Activated naive CD8-positive, alpha-beta T cell treated with anti-CD3 and anti-CD28 coated beads, Interleukin-2, amount 50 U/mL, for 16 hours (primary cell): Measurements from ENCODE around the gene PRKG1.

Experiments used
- DNase-seq: peaks from one replicate; pipeline ENCODE4 v3.0.0-alpha.2; 2020; ENCODE audit warnings: low read depth, low spot score

PRKG1 gene

DNA sequence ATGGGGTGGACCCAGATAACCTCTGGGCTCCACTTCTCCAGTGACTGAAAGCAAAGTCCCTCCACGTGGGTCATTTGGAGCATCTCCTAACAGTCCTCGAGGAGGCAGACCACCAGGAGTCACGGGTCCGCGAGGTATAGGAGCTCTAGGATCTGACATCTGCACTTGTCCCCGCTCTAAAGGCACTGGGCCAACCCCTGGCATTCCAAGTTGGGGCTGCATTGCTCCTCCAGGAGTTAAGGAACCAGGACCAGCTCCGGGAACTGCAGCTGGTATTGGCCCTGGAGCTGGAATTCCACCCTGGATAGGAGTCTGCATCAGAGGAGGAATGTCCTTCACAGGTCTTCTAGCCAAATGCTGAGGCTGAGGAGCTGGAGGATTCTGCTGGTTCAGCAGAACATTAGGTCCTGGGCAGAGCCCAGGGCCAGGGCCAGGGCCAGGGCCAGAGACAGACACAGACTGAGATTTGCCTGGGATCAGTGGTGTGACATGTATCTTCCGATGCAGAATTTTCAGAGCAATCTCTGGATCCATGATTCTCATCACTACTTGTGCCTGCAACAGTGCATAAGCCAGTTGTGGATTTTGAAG lies 624.3 kb downstream of the PRKG1 start:
- no peak for DNase-seq

DNA sequence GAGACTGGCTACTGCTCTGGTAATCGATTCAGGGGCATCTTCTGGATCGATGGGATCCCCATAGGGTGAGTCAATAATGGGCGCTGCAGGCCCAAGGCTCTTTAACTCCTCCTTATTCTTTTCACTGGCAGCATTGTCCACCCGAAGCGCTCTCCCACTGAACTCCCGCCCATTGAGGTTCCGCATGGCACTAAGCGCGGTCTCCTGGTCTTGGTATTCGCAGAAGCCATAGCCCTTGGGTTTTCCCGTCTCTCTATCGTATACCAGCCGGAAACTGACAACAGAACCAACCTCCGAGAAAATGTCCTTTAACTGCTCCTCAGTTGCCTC lies 624.8 kb downstream of the PRKG1 start:
- no peak for DNase-seq

DNA sequence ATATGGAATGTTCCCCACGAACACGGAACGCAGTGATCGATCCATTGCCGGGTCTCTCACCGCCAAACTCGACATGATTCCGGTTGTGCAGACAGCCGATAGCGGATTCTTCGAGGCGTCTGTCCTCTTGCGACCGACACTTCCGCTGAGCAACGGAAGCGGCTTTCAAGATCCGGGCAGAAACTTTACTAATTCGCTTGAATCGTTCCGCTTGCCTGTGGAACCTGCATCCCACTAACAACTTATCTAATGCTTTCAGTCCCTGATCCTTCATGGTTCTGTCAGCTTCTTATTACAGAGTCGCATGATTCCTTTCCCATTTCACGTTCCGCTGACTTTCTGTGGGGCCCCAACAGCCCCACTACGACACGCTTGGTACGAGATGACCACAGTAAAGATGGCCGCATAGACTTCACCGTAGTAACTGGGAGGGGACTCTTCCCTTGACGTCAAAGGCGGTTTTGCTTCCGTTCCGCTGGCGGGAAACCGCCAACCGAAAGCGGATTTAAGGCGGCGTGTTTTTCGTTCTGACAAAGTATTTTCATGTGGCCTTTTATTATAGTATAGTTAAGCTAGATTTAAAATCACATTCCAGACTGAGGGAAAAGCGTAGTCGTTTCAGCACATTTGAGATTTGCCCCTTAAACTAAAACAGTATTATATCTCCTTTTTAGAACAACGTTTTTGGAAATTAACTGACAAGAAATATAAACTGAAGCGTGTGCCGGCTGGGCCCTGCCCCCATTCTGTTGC lies 625.4 kb downstream of the PRKG1 start, which contains the start of gene CSTF2T:
Gene CSTF2T, minus strand, starts transcription at position 121 of the 753 bp plus-strand sequence. Its CDS starts 46 bp downstream, at position 75.
- peak; percentile 70 for DNase-seq

DNA sequence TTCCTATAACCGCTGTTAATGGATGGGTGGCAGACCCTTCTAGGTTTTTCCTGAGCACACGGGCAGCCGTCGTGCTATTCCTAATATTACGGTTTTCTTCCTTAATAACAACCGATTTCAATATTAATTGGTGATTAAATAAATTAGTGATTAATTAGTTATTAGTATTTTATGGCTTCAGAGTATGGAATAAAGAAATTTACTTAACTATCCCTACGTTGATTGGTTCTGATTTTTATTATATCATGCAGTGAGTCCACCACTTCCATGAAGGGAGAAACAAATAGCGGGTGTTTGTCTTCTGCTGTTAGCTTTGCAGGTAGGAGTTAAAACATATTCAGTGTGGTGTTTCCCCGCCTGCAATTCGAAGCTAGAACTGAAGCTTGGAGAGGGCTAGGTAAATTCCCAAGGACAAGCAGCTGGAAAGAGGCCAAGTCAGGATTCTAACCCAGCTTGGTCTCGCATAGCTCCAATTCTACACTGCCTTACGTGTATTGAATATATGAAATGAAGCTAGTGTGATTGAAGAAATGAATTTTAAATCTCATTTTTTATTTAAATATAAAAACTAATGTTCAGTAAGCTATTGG lies 626.0 kb downstream of the PRKG1 start:
- DNase-seq = no peak

DNA sequence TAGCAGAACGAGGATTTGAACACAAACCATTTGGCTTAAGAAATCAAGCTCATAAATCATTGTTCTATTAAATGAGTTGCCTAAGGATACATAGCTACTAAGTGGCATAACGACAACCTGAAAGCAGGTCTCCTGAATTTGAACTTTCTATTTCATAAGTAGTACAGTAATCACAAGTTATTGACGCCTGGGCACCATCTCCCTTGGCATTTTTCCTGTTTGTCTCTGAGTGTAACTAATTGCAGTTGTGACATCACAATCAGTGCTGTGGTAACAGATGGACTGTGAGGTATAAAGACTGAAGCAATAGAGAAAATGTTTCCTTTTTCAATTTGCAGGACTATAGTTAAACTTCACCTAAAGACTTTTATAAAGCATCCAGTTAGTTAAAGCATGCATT lies 631.5 kb downstream of the PRKG1 start:
- no peak for DNase-seq

DNA sequence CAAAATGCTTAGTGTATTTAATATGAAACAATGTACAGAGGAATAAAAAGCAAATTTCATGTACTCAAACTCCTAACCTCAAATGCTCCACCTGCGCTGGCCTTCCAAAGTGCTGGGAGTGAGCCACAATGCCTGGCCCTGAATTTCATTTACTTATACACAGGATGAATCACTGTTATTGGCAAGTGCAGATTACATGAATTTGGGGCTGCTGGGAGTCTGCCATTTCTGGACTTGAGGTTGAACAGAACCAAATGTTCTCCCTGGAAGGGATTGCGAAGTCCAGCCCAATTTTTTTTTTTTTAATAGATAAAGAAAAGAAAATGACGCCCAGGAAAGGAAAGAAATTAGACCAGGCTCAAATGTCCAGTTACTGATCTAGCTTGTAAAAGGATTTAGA lies 631.9 kb downstream of the PRKG1 start:
- DNase-seq = no peak

DNA sequence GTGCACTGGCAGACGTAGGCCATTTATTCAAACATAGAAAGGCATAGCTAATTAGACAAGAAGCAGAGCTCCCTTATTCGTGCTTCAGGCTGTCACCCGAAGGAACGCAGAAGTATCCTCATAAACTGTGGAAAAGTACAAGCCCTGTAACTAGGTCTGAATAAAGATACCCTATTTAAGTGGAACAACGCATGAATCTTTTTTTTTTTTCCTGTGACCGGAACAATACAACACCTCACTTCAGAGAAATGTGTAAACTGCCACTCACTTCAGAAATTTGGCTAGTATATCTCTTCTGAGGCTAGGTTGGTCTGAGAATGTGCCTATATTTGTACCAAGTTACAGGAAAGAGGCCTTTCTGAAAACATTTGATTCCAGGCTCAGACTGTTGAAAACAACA lies 633.1 kb downstream of the PRKG1 start:
- DNase-seq = no peak

DNA sequence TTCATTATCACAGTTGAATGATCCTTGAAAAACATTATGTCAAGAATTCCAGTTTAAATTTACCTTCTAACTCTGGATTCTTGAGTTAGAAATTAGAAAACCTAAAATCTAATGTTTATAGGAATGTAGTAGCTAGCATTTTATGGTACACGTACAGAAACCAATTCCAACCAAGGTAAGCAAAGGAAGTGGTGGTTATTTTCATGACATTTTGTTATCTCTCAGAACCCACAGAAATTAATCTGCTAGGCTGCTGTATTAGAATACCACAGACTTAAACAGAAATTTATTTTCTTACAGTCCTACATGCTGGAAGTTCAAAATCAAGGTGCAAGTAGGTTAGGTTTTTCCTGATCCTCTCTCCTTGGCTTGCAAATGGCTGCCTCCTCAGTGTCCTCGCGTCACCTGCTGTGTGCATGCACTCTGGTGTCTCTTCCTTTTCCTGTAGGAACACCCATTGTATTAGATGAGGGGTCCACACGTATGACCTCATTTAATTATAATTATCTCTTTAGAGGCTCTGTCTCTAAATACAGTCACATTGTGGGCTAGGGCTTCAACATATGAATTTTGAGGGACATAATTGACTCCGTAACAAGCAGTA lies 633.6 kb downstream of the PRKG1 start:
- no peak for DNase-seq

DNA sequence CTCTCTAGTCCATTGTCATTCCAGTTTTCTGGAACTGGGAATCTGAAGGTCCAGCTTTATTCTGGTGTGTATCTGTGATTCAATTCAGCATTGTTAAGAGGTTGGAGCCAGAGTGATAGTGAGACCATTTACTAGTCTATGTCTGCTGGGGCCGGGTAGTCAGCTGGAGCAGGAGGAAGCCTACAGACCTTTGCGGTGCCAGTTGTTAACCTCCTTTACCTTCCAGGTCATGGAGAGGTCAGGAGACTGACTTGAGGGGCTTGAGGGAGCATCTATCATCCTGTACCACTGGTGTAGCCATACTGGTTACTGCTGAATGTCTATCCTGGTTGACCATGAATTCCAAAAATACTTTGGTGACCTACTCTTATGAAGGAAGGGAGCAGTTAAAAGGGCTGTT lies 634.3 kb downstream of the PRKG1 start:
- DNase-seq = no peak

DNA sequence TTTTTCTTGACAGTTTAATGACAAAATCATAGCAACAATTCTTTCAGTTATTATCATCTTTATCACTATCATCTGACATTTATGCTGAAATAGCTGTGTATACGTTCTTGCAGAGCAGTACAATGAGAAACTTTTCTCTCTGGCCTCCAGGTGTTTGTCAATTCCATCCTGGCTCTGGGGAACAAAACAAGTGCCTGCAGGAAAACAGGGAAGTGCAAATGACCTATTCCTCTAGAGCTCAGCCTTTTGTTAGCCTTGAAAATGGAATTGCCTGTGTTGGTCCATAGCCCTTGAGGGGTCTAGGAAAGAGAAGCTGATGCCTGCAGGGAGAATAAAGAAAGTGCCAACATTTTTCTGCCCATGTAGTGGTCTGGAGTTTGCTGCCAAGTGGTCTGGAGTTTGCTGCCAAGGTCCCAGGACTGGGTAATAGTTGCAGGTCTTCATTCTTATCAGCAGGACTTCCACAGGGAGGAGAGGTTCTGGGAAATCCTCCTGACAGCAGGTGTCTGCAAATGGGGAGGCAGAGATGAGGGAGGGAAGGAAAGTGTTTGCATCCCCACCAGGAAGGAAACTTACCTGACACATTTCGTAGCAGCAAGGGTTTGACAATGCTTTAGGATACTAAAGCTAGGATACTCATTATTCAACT lies 635.2 kb downstream of the PRKG1 start:
- no peak for DNase-seq

DNA sequence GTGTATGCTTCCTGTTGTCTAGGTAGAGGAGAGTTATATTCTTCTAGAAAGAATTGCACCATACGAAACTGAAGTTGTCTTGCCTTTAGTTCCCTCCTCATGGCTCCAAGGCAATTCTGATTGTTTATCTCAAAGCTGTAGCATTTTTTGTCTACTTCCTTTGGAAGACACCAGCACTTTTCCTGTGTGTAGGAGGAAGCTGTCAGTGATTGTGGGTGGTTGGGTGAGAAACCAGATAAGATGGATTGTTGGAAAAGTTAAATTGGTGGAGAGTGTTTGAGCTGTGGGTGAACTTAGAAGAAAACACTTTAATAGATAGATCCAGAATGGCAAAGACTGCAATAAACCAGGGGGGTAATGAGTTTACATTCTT lies 637.2 kb downstream of the PRKG1 start:
- no peak for DNase-seq

DNA sequence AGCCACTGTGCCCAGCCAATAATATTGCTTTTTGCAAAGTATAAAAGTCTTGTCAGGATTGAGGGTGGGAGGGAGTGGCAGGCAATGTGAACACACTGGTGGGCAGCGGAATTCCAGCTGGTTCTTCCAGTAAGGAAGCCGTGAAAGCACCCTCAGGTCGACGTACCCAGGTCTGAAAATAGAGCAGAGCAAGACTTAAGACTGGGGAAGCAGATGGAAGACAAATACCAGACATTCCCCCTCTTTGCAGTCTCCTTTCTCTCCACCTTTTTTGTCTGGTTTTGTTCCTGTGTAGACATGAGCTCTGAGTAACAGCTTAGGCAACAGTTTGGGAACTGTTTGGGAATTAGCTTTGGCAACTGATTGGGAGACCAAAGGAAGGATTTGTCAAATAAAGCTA lies 642.7 kb downstream of the PRKG1 start:
- DNase-seq = no peak

DNA sequence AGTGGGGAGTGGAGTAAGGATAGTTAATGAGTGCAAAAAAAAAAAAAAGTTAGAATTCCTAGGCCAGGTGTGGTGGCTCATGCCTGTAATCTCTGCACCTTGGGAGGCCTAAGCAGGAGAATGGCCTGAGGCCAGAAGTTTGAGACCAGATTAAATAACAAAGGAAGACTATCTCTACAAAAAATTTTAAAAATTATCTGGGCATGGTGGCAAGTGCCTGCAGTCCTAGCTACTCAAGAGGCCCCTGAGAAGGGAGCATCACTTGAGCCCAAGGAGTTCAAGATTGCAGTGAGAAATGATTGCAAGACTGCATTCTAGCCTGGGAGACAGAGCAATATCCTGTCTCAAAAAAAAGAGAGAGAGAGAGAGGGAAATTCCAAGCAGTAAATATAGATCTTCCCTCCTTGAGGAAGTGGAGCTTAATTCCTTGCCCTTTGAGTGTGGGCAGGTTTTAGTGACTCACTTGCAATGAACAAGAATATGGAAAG lies 644.6 kb downstream of the PRKG1 start:
- no peak for DNase-seq

DNA sequence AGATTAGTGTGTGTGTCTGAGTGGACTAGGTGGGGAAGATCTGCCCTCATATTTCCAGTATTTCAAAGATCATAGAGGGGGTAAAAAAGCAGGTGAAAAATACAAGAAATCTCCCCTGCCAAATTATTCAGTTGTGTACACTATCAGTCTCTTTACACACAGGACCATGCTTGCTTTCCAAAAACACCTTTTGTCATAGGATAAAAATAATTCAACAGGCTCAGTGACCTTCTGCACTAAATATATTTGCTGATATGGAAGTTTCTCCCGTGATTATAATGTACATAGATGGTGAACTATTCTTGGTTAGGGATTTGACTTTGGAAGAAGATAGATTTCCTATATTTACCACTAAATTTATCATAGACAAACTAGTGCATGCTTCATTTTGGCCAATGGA lies 649.8 kb downstream of the PRKG1 start:
- no peak for DNase-seq

DNA sequence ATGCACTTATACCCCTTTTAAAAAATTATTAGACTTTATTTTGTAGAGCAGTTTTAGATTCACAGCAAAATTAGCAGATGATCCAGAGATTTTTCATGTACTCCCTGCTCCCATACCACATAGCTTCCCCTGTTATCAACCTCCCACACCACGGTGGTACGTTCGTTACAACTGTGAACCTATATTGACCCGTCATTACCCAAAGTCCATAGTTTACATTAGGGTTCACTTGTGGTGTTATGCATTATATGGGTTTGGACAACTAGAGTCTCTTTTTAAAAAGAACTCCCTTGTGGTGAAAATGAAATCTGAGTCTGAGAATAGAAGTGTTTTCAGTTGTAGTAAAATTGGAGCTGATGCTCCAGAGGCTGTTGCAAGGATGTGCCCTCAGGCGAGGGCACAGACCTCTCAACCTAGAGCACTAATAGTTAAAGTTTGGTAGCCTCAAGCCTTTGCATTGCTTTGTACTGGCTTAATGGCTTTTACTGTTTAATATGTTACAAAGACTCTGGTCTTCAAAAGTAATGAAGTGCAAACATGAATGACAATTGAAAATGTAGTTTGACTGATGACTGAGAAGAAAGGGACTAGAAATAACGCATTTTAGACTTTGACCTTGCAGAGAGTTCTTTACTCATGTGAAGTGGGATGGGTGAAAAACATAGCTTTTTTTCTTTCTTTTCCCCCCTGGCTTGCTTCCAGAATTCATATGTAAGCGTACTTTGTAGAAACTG lies 655.7 kb downstream of the PRKG1 start:
- no peak for DNase-seq

DNA sequence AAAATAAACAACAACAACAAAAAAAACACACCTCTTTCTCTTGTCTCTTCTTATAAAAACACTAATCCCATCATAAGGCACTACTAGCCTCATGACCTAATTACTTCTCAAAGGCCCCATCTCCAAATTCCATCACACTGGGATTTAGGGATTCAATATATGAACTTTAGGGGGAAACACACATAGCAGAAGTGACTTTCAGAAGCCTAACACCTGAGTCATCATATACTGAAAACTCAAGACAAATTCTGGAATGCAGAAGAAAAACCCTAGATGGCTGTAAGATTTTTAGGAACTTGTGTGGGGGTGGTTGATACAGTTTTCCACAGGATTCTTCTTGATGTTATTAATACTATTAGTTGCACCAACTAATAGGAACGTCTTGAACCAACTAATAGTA lies 658.8 kb downstream of the PRKG1 start:
- DNase-seq = no peak

DNA sequence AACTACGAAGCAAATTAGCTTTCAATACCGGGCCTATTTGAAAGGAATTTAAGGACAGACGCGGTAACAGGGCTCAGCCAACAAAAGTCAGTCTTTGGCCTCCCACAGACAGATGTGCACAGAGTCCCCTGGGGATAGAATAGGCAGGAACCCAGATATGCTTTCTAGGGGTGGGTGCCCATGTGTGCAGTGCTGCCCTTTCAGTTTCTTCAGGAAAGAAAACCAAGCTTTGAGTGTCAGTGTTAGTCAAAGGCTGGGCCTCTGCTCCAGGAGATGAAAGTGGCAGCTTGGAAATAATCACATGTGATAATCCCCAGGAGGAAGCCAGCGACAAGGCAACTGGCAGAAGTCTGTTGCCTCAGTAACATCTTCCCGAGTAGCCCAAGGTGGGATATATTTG lies 668.9 kb downstream of the PRKG1 start:
- no peak for DNase-seq

DNA sequence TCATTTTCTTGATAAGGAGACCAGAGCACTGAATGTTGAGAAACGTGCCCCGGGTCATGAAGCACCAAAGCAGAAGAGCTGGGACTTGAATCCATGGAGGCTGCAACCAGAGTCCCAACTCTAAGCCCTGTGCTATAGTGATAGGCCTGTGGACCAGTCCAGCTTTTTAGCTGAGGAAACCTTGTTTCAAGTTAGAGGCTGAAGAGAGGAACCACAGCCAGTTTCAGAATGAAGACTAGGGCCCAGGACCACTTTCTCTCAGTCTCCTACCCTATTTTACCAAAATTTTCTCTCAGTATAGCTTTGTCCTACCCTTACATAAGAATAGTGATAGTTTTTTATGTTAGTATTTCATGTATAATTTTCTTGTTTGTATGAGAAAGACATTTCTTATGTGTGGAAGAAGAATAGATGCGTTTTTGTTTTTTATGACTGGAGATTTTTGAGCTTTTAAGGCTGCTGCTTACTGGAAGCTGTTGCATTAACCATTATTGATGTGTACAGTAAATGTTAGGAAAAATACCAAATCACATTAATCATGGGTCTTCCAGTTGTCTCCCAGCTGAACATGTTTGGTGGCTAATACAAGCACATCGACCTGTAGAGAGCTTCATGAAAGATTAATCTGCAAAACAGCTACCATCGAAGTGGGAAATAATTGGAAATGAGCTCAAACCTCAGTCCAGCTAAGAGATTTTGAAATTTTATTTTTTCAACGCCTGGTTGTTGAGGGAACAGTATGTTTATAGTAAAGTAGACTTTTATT lies 670.1 kb downstream of the PRKG1 start:
- DNase-seq = no peak

DNA sequence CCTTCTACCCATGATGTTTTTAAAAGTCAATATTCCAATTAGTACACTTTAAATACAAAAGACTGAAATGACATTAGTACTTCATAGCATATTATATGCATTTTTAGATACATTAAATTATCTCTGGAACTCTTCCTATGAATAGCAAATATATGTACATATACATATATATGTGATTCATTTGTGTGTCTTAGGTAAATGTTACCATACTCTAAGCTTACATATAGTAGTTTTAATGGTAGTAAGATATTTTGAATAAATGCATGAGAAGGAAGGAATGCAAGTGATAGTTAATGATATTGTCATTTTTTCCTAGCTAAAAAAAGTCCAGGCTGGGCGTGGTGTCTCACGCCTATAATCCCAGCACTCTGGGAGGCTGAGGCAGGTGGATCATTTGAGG lies 671.1 kb downstream of the PRKG1 start:
- no peak for DNase-seq

DNA sequence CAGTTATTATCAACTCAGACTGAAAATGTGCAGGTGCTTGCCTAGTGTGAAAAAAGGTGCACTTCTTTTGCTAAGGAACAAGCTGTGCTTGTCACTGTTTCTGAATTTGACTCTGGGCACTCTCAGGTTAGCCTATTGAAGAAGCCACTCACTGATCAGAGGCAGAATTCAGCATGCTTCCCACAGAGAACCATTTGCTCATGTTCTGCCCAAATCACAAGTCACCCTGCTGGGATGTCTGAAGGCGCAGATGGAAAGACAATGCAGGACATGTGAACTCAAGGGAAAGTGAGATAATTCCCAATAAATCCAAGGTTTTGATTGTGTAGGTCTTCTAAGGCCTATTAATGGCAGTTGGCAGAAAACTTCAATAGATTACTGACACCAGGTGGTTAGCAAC lies 672.9 kb downstream of the PRKG1 start:
- DNase-seq = no peak

DNA sequence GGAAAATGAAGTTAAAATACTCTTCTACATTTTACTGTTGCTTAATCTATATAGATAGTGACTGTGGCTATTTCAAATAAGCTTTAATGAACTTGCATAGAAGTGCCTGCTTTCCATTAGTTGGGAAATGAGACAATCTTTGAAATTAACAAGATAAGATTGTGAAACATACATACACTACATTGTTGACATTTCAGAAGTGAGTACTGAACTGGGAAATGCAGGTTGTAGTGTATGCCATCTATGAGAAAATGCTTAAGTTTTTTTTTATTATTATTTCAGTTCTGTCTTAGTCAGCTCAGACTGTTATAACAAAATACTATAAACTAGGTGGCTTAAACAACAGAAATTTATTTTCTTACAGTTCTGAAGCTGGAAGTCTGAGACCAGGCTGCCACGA lies 674.7 kb downstream of the PRKG1 start:
- DNase-seq = no peak
